Suppressor macrophage treated with lipopolysaccharide for 4 hours (primary cell): ENCODE data around the gene SLC8B1.

Source experiments
- DNase-seq: peaks from one replicate; pipeline ENCODE4 v3.0.0-alpha.2; 2020

The SLC8B1 gene

DNA sequence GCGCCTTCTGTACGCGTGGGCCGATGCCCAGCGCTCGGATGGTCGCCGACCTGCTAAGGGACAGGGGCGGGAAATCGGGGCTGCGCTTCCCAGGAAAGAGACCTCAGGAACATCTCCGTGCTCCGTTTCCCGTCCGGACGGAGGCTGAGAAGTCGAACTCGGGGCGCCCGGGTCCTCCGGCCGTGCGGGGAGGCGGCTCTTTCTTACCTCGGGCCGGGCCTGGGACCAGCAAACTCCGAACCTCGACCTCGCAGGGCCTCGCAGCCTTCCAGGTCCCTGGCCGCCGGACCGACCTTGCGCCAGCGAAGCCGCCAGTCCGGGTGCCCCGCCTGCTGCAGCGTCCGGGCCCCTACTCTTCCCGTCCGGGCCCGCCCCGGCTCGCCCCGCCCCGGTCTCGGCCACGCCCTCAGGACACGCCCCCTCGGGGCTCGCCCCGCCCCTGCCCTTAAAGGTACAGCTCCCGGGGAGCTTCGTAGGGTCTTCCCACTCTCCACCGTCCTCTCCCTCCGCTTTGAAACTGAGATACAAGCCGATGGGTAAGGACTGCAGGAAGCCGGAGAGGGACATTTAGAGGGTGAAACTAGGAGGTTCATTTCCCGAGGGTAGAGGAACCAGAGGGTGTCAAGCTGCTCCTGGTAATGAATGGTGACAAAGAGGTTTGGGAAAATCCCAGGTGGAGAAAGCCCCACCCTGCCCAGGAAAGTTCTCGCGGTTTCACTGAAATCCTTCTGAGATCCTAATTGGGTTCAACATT is at the start of gene SLC8B1:
Gene SLC8B1, minus strand, starts transcription at position 324 of the 754 bp plus-strand sequence. CDS start 2,231 bp downstream, outside the sequence.
- DNase-seq, result peak; percentile 95

DNA sequence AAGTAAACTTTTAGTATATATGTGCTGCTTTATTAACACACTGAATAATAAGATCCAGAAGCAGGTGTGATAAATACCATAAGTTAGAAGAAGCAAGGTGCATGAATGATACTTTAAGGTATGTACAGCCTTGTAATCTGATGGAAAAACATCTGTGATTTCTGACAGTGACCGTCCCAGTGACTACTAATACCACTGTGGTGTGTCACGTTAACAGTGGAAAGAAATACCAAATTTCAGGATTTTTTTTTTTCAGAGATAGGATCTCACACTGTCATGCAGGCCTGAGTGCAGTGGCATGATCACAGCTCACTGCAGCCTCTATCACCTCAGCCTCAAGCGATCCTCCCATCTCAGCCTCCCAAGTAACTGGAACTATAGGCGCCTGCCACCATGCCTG is 47.3 kb upstream of the SLC8B1 start:
- DNase-seq, result no peak

DNA sequence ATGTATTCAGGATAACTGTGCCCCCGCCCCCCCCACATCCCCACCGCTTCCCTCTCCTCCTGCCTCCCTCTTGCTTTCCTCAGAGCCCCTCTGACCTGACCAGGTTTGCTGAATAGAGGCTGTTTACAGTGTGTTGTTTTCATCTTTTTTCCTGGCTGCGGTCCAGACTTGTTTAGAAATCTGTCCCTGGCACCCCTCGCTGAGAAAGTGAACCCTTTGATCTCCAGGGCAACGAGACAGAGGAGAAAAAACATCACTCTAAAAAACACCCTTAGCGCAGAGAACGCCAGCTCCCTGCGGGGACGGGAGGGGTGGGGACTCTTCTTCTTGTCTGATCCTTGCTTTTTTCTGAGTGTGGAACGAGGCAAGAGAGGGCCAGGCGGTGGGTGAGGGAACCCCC is 46.3 kb upstream of the SLC8B1 start:
- no peak for DNase-seq

DNA sequence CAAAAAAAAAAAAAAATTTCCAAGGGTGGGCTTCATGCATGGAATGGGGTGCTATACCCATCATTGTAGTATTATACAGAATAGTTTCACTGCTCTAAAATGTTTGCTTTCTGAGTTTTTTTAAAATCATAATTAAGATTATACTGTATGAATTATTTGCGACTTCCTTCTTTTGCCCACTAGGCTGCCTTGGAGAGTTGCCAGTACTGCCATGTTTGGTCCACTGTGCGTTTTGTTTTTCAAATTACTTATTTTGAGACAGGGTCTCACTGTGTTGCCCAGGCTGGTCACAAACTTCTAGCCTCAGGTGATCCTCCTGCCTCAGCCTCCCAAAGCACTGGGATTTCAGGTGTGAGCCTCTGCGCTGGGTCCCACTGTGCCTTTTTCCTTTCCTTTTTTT is 43.4 kb upstream of the SLC8B1 start:
- peak; percentile 16 for DNase-seq

DNA sequence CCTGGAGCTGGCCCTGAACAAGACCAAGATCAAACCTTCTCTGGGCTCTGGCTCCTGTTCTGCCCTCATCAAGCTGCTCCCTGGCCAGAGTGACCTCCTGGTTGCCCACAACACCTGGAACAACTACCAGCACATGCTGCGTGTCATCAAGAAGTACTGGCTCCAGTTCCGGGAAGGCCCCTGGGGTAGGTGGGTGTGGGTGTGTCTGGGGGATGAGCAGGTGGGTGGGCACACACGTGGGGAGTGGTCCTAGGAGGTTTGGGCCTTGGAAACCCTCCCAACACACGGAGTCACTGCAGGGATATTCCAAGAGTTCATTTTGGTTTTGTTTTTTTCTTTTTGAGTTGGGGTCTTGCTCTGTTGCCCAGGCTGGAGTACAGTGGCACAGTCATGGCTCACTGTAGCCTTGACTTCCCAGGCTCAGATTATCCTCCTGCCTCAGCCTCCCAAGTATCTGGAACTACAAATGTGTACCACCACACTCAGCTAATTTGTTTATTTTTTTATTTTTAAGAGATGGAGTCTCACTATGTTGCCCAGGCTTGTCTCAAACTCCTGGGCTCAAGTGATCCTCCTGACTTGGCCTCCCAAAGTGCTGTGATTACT is 40.0 kb upstream of the SLC8B1 start:
- no peak for DNase-seq

DNA sequence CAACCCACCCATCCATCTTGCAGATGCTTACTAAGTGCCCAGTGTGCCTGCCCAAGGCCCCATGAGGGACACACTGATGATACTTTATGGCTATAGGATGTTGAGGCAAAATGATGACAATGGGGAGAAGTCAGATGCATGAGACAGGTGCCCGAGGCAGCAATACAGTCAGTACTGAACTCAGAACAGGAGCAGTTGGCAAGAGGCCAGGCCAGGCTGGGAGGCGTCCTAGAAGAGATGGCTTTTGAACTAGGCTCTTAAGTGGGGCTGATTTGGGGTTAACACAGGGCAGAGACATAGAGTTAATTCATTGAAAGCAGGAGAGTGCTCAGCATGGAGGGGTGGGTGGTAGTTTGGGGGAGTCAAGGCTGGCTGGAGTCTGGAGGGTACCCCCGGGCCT is 39.1 kb upstream of the SLC8B1 start:
- DNase-seq, result no peak

DNA sequence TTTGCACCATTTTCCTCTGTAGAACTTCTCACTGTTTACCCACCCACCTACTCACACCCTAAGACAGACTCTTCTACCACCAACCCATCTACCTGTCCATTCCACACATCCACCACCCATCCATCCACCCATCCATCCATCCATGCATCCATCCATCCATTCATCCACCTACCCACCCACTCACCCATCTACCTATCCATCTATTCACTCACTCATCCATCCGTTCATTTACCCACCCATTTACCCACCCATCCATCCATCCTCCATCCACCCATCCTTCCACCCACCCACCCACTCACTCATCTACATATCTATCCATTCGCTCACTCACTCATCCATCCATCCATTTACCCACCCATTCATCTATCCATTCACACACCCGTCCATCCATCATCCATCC is 38.5 kb upstream of the SLC8B1 start:
- DNase-seq, result no peak

GRCh38 chr12:113372371-113372770 is 37.5 kb upstream of the SLC8B1 start:
- DNase-seq, result no peak

DNA sequence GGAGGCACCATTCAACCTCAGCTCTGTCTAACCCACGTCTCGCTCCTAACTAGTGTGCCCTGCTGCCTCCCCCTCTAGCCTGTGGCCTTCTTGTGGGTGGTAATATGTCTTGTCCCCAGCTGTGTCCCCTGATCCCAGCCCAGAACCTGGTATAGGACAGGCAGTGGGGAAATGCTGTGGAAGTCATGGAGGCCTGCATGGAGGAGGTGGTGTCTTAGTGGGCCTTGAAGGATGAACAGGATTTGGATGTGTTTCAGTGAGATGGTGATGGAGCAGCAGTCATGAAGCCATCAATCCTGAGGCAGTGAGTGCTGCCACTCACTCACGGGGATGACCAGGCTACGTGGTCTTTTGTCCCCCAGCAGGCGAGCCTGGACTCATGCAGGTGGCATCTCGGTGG is 36.9 kb upstream of the SLC8B1 start:
- DNase-seq, result no peak

DNA sequence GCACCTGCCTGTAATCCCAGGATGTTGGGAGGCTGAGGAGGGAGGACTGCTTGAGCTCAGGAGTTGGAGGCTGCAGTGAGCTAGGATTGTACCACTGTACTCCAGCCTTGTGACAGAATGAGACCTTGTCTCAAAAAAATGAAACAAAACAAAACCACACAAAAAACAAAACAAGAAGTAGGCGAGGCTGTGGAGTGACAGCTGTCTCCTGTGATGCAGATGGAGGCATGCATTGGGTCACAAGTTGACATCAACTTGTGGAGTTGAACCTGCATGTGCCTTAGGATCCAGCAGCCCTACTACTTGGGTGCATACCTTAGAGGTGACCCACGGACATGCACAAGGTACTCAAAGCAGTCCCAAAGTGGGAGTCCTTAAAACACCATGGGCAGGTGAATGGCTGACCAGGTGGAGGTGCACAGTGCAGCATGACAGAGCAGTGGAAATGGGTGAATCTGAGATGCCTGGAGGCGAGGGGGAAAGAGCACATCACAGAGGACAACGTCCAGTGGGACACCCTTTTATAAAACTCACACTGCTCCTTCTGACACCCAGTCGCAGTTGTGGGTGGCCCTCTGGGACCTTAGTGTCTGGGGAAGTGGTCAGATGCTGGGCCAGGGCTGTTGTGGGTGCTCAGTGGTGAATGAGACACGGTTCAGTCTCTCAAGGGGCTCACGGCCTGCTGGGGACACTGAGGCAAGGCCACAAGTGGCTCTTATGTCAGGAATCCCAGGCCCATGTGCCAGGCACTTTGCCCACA is 36.2 kb upstream of the SLC8B1 start:
- DNase-seq, result peak; percentile 12

- DNase-seq, result no peak
Measured at GRCh38 chr12:113369391-113369985, 34.6 kb upstream of the SLC8B1 start.

DNA sequence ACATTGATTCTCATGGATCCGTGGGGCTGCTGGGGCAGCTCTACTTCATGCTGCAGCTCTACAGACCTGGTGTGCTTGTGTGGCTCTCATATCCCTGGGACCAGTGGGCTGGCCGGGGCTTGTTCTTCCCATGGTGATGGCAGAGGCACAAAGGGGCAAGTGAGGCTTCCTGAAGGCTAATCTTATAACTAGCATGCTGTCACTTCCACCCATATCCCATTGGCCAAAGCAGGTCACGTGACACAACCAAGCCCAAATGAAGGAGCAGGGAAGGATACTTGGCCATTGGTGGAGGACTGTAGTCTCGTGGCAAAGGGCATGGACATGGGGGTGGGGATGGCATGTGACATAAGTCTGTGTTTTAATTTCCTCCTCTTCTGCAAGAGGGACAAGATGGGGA is 33.4 kb upstream of the SLC8B1 start:
- no peak for DNase-seq

DNA sequence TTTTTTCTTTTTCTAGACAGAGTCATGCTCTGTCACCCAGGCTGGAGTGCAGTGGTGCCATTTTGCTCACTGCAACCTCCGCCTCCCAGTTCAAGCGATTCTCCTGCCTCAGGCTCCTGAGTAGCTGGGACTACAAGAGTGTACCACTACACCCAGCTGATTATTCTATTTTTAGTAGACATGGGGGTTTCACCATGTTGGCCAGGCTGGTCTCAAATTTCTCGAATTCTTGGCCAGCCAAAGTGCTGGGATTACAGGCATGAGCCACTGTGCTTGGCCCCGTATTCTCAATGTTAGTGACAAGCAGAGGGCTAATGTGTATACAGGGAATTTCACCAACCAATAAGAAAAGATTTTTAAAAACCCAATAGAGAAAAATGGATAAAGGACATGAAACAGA is 31.9 kb upstream of the SLC8B1 start:
- DNase-seq, result no peak

DNA sequence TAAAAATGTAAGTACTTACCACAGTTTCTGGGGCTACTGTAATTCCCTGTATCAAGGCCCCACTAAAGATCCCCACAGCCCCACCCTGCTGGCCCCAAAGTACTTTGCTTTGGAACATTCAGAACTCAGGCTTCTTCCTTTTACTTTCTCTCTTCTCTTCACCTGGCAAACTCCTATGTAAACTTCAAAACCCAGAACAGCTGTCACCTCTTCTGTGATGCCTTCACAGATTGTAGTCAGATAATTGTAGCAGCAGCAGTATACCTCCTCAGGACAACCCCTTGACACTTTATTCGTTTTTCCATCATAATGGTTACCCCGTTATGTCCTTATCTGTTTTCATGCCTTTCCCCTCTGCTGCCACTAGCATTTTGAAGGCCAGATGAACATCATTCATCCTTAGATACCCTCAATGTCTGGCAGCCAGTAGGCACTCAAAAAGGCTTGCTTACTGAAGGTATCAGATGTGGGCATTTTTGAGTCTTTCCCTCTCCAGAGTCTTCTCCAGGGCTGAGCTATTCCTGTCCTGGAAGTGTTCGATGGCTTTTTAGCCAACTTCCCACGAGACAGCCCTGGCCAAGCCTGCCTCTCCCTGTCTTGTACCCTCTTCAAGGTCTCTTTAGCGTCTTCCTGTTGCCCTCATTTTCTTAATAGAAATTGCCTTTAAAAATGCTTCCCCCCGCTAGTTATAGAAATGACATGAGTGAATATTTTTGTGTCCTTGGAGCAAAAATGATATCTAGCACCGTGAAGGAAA is 30.9 kb upstream of the SLC8B1 start:
- DNase-seq, result no peak

- no peak for DNase-seq
Measured at GRCh38 chr12:113364698-113365097, 29.8 kb upstream of the SLC8B1 start.

- DNase-seq, result no peak
Measured at GRCh38 chr12:113361574-113362370, 26.9 kb upstream of the SLC8B1 start.

- DNase-seq, result peak; percentile 68
Measured at GRCh38 chr12:113359939-113360748, 25.2 kb upstream of the SLC8B1 start.

GRCh38 chr12:113359133-113359938 is 24.4 kb upstream of the SLC8B1 start:
- peak; percentile 48 for DNase-seq

DNA sequence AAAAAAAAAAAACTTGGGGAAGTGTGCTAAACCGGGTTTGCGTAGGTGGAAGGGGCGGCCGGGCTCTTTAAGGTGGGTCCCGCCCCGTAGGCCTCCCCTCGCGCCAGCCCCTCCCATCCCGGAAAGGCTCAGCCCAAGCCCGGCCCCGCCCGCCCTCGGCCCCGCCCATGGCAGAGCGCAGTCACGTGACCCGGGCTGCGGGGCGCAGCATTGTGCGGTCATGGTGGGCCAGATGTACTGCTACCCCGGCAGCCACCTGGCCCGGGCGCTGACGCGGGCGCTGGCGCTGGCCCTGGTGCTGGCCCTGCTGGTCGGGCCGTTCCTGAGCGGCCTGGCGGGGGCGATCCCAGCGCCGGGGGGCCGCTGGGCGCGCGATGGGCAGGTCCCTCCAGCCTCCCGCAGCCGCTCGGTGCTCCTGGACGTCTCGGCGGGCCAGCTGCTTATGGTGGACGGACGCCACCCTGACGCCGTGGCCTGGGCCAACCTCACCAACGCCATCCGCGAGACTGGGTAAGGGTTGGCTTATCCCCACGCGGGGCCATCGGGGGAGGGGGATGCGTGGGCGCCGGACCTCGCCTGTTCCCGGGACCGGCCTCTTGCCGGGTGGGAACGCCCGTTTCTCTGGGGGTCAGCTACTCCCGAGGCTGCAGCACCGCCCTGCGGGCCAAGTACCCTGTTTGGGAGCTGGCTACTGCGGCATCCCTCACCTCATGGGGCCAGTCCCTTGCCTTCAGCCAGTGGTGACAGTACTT is 23.6 kb upstream of the SLC8B1 start, which contains the start of gene PLBD2:
Gene PLBD2, plus strand, starts transcription at position 207 of the 752 bp plus-strand sequence. Its CDS starts 14 bp downstream, at position 221.
- DNase-seq, result peak; percentile 99
